Activated CD4-positive, alpha-beta T cell treated with anti-CD3 and anti-CD28 coated beads for 1 hour (primary cell): ENCODE data around the gene MATN1.
A peak's percentile ranks its signal among the peaks of the same experiment; 100 is the strongest.

Source experiments
- DNase-seq: peaks from one replicate; pipeline ENCODE4 v3.0.0-alpha.2; 2020

MATN1 gene

DNA sequence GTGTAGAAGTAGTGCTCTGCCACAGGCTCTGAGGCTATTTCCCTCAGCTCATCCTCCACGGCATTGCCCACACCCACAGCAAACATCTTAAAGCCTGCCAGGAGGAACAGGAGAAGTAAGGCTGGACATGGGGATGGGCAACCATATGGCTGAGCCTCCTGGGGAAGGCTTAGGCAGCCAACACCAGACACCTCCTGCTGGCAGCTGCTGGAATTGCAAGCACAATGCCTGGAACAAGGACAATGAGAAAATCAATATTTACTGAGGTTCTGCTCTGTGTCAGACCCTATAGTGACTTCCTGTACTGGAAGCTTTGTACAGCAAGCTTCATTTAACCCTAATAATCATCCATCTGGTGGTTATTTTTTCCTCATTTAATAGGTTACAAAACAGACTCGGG lies 8.2 kb downstream of the MATN1 start:
- DNase-seq: no peak

DNA sequence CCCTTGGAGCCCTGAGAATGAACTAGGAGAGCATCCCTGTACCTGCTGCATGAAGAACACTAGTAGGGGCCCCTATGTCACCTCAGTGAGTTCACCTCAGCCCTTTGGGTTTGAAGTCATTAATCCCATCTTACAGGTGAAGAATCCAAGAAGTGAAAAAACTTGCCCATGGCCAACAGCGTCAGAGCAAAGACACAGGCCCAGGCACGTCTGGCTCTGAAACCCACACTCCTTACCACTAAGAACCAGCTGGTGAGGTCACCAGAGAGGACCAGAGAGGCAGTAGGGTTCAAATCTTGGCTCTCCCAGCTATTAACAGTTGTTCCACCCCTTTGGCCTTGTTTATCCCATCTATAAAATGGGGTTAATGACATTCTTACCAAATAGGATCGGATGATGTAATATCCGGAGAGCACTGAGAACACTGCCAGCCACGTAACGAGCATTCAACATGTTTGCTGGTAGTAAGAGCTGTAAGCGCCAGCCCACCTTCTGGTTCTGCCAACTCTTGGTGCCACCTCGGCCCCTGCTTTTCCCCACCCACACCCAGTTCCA lies 8.8 kb downstream of the MATN1 start:
- no peak for DNase-seq

DNA sequence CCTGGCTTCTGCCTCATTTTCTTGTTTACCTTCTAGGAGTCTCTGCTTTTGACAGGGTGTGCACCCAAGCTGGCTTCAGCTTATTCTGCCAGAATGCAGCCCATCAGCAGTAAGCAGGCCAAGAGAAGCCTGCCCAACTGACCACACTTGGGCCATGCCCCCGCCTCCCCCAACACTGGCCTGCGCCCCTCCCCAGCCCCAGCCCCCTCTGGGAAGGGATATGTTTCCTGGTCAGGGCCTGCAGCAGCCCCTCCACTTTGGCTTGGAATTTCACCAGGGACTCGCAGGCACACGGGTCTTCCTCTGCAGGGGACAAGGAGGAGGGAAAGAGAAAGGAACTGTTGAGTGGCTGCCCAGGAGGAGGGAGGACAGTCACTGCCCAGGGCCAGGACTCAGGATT lies 9.4 kb downstream of the MATN1 start:
- DNase-seq: no peak

DNA sequence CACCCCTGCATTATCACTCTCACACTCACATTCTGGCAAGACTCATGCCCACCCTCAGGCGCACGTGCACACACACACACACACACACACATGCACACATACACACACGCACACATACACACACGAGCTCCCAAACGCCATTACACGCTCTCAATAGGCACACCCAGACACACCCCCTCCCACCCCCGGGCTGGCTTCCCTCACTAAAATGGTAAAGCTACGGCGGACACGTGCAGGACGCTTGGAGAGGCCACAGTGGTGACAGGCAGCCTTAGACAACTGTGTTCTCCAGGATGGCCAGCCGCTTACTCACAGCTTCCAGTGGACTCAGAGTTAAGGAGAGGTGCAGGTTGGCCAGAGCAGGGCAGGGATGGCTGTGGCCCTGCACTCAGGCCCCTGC lies 10.1 kb downstream of the MATN1 start:
- no peak for DNase-seq

DNA sequence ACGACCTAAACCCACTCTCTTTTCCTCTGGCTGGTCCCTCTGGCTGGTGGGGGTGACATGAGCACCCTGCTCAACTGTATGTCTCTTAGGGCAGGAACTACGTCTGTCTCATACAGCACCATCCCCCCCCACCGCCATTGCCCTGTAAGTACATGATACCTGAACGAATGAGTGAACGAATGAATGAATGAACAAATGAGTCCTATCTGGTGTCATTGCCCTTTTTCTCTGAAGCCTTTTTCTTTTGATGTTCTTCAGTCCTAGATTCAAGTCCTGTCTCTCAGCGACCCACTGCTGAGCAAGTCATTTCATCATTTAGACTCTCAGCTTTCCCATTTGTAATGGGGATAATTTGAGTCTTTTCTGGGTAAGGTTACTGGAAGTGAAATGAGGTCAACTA lies 10.8 kb downstream of the MATN1 start:
- DNase-seq: no peak

DNA sequence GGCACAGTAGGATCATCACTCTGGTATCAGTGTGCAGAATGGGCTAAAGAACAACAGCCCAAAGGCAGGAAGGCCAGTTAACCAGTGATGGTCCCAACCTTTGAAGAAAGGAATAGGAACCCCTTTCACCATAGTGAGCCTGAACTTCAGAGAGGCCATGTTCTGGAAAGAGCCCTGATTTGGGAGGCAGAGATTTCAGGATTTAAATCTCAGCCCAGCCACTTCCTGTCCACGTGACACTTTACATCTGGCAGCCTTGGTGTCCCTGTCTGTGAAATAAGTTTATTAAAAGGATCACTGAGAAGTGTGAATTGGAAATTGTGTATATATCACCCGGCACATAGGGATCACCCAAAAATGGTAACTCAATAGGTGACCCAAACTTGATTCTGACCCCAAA lies 13.0 kb downstream of the MATN1 start:
- DNase-seq: no peak

DNA sequence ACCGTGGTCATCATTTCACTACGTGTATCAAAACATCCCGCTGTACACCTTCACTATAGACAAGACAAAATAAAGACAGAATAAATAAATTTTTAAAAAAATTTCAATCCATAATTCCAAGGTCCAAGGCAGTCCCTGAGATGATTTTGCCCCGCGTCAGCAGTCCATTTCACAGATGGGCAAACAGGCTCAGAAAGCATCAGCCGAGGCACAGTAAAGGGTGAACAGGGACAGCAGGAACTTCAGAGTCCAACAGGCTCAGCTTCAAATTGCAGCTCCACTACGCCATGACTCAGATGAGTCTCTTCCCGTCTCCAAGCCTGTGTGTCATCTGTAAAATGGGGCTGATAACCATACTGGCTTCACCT lies 15.0 kb downstream of the MATN1 start:
- no peak for DNase-seq

DNA sequence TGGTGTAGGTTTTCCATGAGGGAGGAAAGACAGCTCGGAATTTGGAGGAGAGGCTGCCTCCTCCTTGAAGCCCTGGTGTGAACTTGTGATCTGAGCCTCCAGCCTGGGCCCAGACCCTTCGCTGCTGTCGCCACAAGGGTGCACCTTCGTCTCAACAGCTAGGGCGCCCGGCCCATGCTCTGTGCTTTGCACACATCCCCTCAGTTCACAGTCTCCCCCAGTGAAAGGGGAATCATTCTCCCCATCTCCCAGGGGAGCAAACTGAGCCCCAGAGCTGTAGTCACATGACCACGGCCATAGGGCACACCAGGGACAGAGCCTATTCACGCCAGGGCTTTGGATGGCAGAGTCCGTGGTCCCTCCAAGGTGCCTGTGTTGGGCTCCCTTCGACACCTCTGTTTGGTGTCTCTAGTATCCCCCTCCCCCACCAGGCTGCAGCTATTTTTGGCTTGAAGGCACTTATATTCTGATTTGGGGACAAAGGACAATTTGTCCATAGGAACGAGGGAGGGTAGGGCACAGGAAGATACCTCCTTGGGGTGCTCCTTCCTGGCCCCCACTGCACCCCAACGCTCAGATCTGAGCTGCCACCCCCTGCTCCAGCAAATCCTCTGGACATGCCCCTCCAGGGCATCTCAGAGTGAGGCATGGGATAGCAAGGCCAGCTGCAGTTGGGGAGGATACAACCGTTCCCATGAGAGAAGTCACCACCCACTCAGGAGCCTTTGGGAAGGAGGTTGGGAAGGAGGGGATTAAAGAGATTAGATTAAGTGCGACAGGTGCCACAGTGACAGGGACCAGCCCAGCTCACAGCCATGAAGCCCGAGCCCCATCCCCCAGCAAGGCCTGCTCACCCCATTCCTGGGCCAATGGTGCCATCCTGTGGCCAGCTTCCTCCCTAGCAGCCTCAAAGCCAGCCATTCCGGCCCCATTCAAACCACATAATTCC lies 15.7 kb downstream of the MATN1 start:
- peak; percentile 39 for DNase-seq

DNA sequence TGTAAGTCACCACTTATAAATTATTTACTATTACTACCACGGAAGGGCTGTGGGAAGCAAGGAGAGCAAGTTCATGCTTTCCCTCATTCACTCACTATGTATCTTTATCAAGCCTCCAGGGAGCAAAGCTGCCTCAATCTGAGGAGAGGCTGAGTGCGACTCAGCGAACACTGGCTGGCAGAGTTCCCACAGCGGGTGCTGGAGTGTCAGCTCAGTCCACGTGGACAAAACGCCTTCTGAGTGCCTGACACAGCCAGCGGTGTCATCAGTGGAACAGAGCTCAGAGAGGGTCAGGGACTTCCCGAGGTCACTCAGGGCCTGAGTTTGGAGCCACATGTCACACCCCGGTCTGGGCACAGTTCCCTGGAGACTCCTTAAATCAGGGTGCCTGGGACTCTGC lies 16.9 kb downstream of the MATN1 start:
- no peak for DNase-seq

DNA sequence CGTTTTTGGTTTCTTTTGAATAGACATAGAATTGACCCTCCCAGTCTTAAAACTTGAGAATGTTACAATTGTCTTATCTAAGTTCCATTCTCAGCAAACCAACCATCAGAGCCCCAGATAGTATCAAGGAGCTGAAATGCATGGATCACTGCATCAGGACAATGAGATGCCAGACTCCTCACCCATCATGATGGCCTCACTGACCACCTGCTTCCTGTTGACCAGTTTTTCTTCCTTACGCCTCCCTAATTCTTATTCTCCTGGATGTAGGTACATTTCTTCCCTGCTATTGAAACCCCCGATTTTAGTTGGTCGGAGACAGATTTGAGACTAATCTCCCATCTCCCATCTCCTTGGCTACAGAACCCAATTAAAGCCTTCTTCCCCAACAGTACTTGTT lies 17.7 kb downstream of the MATN1 start:
- no peak for DNase-seq

DNA sequence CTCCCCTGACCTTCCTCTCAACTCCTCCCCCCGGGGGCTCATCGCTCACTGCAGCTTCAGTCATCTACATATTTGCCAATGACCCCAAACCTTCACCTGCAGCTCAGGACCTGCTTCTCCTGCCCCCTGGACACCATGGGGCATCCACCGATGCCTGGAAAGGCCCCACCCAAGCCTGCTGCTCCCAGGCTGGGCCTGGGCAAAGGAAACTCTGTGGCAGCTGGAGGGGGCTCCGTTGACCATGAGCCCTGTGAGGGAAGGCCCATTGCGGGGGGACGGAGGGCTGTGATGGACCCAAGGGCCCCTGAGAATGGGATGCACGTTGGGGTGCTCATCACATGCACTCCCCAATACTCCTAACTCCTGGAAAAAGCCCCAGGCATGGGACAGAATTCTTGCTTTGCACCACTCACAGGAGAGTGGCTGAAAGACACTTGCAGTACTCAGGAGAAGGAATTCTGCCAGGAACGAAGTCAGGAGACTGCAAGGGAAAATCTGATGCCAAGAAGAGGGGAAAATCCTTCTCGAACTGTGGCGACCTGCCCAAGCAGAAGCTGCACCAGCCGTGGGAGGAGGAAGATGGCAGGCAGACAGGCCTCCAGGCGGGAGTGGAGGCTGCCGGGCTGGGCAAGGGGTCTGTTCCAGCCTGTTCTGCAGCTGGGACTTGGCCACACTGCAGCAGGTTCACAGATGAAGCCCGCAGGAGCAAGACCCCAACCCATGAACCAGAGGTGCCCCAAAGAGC lies 18.4 kb downstream of the MATN1 start:
- no peak for DNase-seq

DNA sequence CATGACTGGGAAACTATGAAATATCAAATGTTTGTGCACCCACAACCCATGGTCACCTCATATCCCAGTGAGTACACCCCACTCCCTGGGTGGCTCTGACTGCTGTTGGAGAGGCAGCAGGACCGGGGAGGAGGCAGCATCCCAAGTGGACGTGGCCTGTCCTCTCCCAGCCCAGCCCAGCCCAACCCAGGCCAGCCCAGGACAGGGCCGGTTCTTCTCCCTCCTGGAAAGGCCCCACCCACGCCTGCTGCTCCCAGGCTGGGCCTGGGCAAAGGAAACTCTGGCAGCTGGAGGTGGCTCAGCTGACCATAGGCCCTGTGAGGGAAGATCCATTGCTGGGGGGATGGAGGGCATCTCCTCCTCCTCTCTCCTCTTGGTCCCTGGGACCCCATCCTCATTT lies 19.1 kb downstream of the MATN1 start:
- DNase-seq: no peak

DNA sequence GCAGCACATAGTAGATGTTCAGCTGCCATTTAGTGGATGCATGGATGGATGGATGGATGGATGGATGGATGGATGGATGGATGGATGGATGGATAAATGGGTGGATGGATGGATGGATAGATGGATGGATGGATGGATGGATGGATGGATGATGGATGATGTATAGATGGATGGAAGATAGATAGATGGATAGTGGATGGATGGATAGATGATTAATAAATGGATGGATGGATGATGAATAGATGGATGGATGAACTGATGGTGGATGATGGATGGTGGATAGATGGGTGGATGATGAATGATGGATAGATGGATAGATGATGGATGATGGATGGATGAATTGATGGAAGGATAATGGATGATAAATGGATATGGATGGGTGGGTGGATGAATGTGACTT lies 20.6 kb downstream of the MATN1 start:
- no peak for DNase-seq

DNA sequence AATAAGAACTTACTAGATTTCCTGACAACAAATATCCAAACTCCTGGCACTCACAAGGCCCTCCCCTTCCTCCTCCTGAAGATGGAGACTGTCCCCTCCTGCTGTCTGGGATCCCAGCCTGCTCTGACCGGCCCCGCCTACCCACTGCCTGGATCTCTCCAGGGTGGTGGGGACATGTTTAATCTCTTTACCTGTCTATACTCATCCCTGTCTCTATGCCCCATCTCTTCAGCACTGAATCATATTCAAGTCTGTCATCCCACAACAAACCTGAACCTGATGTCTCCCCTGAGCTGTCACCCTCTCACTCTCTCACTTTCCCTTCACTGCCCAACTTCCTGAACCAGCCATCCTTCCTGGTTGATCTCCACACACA lies 22.1 kb downstream of the MATN1 start:
- DNase-seq: no peak

DNA sequence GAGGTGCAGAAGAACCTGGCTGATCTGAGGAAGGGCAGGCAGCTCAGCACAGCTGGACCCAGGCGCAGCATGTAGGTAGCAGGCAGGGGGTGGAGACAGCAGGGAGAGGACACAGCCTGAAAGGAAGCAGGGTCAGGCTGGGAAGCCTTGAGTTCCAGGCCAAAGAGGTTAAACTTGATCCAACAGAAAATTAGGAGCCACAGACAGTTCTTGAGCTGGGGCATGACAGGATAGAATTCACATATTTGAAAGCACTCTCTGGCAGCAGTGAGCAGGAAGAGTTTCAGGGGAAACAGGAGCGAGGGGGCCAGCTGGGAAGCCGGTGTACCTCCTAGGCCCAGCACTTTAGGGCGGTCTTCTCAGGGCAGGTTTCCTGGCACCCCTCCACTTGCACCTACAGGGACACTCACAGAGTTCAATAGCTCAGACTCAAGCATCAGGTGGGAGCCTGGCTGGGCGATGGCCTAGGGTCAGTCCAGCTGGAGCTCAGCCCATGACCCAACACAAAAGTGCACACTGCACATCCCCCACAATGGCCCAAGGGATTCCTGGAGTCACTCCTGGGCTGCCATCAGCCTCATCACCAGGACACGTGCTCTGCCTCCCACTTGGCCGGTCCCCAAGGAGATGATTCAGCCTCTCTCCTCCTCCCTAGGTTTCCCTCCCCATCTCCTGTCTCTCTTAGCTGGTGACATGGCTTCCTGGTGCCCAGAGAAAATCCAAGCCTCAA lies 22.7 kb downstream of the MATN1 start:
- no peak for DNase-seq

DNA sequence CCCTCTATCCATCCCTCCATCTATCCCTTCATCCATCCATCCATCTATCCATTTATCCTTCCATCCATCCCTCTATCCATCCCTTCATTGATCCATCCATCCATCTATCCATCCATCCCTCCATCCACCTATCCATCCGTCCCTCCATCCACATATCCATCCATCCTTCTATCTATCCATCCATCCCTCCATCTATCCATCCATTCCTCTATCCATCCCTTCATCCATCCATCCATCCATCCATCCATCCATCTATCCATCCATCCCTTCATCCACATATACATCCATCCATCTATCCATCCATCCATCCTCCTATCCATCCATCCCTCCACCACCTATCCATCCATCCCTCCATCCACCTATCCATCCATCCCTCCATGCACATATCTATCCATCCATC lies 23.6 kb downstream of the MATN1 start:
- no peak for DNase-seq

DNA sequence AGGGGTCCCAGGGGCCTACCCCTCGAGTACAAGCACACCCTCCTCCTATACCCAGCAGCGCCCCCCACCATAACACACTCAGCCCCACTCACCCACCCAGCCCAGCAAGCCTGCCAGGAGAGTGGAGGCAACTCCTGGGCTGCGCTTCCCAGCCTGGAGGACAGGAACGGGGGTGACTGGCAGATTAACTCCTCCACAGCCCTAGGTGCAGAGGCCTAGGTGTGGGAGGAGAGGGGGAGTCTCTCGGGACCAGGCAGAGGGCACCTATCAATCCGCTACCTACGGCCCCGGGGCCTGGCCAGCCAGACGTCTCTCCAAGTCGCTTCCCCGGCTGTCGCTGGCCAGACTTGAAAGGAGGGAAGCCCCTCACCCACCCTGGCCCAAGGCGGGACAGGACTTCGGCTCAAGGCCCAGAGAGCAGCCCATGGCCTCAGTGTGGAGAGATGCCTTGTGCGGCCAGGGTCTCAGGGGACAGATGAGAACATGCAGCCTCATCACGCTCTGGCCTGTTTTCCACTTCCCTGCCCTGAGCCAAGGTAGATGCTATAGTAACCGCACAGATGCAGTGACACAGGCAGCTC lies 24.9 kb downstream of the MATN1 start:
- DNase-seq: no peak

DNA sequence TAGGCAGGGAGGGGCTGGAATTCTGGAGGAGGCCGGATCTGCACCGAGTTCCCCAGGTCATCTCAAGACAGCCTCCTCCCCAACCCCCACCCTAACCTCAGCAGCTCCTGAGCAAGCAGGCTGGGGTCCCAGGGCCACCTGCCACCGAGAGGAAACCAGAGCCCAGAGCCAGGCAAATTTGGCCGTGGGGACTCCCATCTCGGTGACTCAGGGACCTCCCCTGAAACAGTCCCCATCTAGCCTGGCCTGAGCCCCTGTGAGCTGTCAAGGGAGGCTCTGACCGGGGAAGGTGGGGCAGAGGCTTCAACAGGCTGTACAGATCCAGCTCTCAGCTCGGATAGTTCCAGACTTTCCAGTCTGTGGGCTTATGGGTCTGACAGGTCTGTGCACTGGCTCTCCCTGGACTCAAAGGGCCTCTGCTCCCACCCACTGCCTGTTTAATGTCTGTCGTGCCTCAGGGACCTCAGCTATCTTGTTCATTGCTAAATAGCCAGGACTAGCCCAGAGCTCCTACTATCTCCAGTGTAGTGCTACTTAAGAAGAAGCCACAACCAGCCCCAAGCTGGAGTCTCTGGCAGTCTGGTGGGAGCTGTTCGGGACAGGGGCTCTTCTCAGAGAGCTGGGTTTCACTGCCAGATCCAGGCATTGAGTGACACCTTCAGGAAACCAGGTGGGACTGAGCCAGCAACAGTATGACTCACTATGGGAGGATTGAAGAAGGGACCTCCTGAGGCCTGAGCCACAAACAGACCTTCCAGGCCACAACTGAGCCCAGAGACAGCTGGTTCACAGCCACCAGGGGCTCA lies 25.6 kb downstream of the MATN1 start:
- no peak for DNase-seq

DNA sequence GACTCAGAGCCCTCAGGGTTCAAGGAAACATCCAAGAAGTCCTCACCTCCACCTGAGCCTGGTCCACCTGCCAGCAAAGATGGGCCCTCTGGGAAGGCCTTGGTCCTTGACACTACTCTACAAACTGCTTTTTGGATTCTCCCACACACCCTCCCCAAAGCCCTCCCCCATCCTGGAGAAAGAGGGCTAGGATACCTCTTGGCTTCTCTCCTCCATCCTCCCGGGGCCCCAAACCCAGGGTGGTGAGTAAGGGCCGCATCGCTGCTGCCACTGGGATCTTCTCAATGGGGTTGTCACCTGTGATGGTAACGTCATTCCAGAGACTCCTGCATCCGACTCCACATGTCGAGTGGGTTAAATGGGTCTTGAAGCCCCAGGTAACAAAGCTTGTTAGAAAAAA lies 26.6 kb downstream of the MATN1 start:
- no peak for DNase-seq

DNA sequence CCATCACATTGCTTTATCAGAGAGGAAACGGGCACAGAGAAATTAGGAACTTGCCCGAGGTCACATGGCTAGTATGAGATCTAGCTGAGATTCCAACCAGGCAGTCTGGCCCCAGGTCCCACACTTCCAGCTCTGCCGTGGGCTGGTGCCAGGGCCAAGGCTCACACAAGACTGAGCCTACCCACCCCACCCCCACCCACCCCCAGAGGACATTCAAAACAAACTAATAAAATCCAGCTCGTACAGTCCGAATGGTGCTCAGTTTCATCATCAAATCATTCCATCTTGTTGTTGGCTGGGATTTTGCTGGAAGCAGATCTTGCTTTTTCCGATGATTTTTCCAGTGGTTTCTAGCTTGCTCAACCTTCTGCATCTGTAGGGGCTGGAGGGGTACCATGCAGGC lies 27.9 kb downstream of the MATN1 start:
- no peak for DNase-seq

DNA sequence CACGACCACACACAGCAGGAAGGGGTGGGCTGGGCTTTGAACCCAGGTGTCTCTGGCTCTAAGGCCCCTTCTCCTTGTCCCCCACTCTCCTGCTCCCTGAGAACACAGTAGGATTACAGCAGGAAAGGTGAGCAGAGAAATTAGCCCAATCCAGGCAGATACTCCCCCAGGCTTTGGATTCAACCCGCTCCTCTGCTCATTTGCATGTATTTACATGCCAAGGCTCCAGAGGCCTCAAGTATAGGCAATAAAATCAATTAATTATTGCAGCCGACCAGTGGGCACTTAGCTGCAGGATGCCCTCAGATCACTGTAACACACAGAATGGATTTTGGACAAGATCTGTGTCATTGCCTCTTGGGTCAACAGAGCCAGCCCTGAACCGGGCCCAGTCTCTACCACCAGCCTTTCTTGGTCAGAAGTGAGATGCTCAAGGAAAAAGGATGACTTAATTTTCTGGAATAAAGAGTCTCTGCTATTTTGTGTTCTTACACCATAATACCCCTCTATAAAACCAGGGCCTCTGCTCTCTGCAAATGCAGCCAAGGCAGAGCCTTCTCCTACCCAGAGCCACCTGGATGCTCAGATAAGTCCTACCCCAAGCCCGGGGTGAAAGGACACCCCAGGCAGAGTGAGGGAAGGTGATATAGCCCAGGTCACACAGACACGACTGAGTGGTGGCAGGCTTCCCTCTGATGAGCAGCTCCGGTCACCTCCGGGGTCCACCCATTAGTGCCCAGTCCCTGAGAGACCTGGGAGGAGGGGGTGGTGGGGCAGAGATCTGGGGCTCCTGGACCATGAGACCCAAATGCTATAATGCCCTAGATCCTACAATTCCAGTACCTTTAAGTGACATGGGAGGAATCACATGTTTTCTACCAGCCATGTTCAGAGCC lies 28.9 kb downstream of the MATN1 start:
- DNase-seq: no peak
